ENCODE results near the gene TNFRSF12A.

TNFRSF12A gene

GRCh38 chr16:3020247-3020603, at the start of gene TNFRSF12A:
TNFRSF12A (plus strand) TSS chr16:3020368; CDS start chr16:3020398, 30 bp downstream.
- DNase-seq = peak; percentile 92

- DNase-seq = no peak
These were observed 49.6 kb upstream of the TNFRSF12A start for GRCh38 chr16:2970563-2970962.

- no peak for DNase-seq
These were observed 48.8 kb upstream of the TNFRSF12A start for GRCh38 chr16:2971134-2971984.

GRCh38 chr16:2971985-2972784, 48.0 kb upstream of the TNFRSF12A start:
- DNase-seq = no peak

GRCh38 chr16:2973093-2973492, 47.1 kb upstream of the TNFRSF12A start:
- DNase-seq = no peak

GRCh38 chr16:2973605-2974318, 46.4 kb upstream of the TNFRSF12A start:
- DNase-seq = no peak

- no peak for DNase-seq
These were observed 45.7 kb upstream of the TNFRSF12A start for GRCh38 chr16:2974319-2975056.

GRCh38 chr16:2975161-2975795, 44.9 kb upstream of the TNFRSF12A start:
- no peak for DNase-seq

- DNase-seq = no peak
These were observed 44.0 kb upstream of the TNFRSF12A start for GRCh38 chr16:2976201-2976600.

GRCh38 chr16:2976673-2977072, 43.5 kb upstream of the TNFRSF12A start:
- no peak for DNase-seq

- DNase-seq = no peak
These were observed 42.7 kb upstream of the TNFRSF12A start for GRCh38 chr16:2977440-2977839.

- peak; percentile 41 for DNase-seq
These were observed 40.4 kb upstream of the TNFRSF12A start for GRCh38 chr16:2979669-2980226.

- DNase-seq = peak; percentile 97
These were observed 39.7 kb upstream of the TNFRSF12A start, which contains the start of gene PKMYT1 for GRCh38 chr16:2980227-2981176. PKMYT1 (minus strand) TSS chr16:2980446; CDS start chr16:2979657, 789 bp downstream.

GRCh38 chr16:2981177-2981898, 38.8 kb upstream of the TNFRSF12A start:
- DNase-seq = no peak

GRCh38 chr16:2981899-2982250, 38.3 kb upstream of the TNFRSF12A start:
- DNase-seq = no peak

GRCh38 chr16:2982402-2982801, 37.8 kb upstream of the TNFRSF12A start:
- DNase-seq = no peak

- peak; percentile 87 for DNase-seq
These were observed 36.4 kb upstream of the TNFRSF12A start for GRCh38 chr16:2983706-2984136.

- DNase-seq = no peak
These were observed 34.7 kb upstream of the TNFRSF12A start for GRCh38 chr16:2985462-2985861.

GRCh38 chr16:2985893-2986355, 34.2 kb upstream of the TNFRSF12A start:
- DNase-seq = no peak
